ENCODE measurements around the gene GPR160. TPM values are rescaled to one million over a fixed set of nuclear protein-coding genes. Genes with fewer than 3 reads are reported as not detected.

The GPR160 gene
- total RNA-seq, 1 donor from 2014 or later: 22.3 TPM

GRCh38 chr3:170052398-170052797, 14.6 kb downstream of the GPR160 start:
- no peak for TF ChIP-seq CTCF (IDR thresholded peaks at IDR 0.05)
- H3K4me1 ChIP-seq: no peaks in the 10 kb centered on the region
- no peak overlapping the region for H3K4me3 ChIP-seq
- no peak overlapping the region for H3K27ac ChIP-seq
- H3K27me3 ChIP-seq: no peaks in the 10 kb centered on the region
- no peak for DNase-seq
- no peak for ATAC-seq
- no peaks in the 10 kb centered on the region for H3K36me3 ChIP-seq
- intact Hi-C loops (cut with DNase I): no loop called here
- no peaks in the 10 kb centered on the region for H3K9me3 ChIP-seq

- ATAC-seq (peak; percentile 25), DNase-seq (no peak)
- H3K36me3 ChIP-seq: no peaks in the 10 kb centered on the region
- intact Hi-C loops (cut with DNase I): no loop called here
- H3K4me3 ChIP-seq: no peak overlapping the region
- no peak overlapping the region for H3K27ac ChIP-seq
- H3K4me1 ChIP-seq: no peaks in the 10 kb centered on the region
- TF ChIP-seq CTCF (IDR thresholded peaks at IDR 0.05): no peak
- no peaks in the 10 kb centered on the region for H3K9me3 ChIP-seq
- H3K27me3 ChIP-seq: no peaks in the 10 kb centered on the region
Observed at GRCh38 chr3:170054204-170054603, 16.4 kb downstream of the GPR160 start.

- no peaks in the 10 kb centered on the region for H3K4me1 ChIP-seq
- no peak for DNase-seq
- ATAC-seq: no peak
- no peak overlapping the region for H3K27ac ChIP-seq
- no peaks in the 10 kb centered on the region for H3K9me3 ChIP-seq
- H3K27me3 ChIP-seq: no peaks in the 10 kb centered on the region
- H3K4me3 ChIP-seq: no peak overlapping the region
- H3K36me3 ChIP-seq: no peaks in the 10 kb centered on the region
- intact Hi-C loops (cut with DNase I): no loop called here
- TF ChIP-seq CTCF (IDR thresholded peaks at IDR 0.05): no peak
Observed at GRCh38 chr3:170055209-170055608, 17.4 kb downstream of the GPR160 start.

- H3K4me1 ChIP-seq: no peaks in the 10 kb centered on the region
- no peaks in the 10 kb centered on the region for H3K9me3 ChIP-seq
- no peaks in the 10 kb centered on the region for H3K36me3 ChIP-seq
- DNase-seq (no peak), ATAC-seq (no peak)
- intact Hi-C loops (cut with DNase I): no loop called here
- no peak for TF ChIP-seq CTCF (IDR thresholded peaks at IDR 0.05)
- no peak overlapping the region for H3K4me3 ChIP-seq
- H3K27ac ChIP-seq: no peak overlapping the region
- no peaks in the 10 kb centered on the region for H3K27me3 ChIP-seq
Observed at GRCh38 chr3:170056710-170057454, 19.1 kb downstream of the GPR160 start.

GRCh38 chr3:170057550-170057949, 19.8 kb downstream of the GPR160 start:
- intact Hi-C loops (cut with DNase I): no loop called here
- Histone ChIP-seq H3K27me3 (no peaks in the 10 kb centered on the region), H3K36me3 (no peaks in the 10 kb centered on the region), H3K9me3 (no peaks in the 10 kb centered on the region), H3K4me3 (no peak overlapping the region), H3K4me1 (no peaks in the 10 kb centered on the region), H3K27ac (no peak overlapping the region)
- DNase-seq: no peak
- no peak for TF ChIP-seq CTCF (IDR thresholded peaks at IDR 0.05)
- ATAC-seq: peak; percentile 61

- Histone ChIP-seq H3K4me3 (no peak overlapping the region), H3K9me3 (no peaks in the 10 kb centered on the region), H3K27ac (no peak overlapping the region), H3K36me3 (no peaks in the 10 kb centered on the region), H3K27me3 (no peaks in the 10 kb centered on the region), H3K4me1 (no peaks in the 10 kb centered on the region)
- no peak for TF ChIP-seq CTCF (IDR thresholded peaks at IDR 0.05)
- DNase-seq: no peak
- intact Hi-C loops (cut with DNase I): no loop called here
- peak; percentile 45 for ATAC-seq
Observed at GRCh38 chr3:170058127-170058526, 20.3 kb downstream of the GPR160 start.
